NT2/D1 (cell line): ENCODE measurements around the gene SDS.

ENCODE experiments used
- DNase-seq: peaks from one replicate; pipeline ENCODE4 v3.0.0-alpha.2; 2011; ENCODE audit warnings: low read depth, low spot score
- H3K27me3 ChIP-seq: 2 replicates; pipeline ENCODE4 v1.6.0; 2011; ENCODE audit warnings: mild to moderate bottlenecking; ENCODE audit not compliant: insufficient read length, insufficient read depth
- H3K36me3 ChIP-seq: 2 replicates; pipeline ENCODE4 v1.6.1; 2011; ENCODE audit warnings: mild to moderate bottlenecking, low read length, mixed read lengths; ENCODE audit not compliant: insufficient read depth, insufficient read length
- H3K4me1 ChIP-seq: 2 replicates; pipeline ENCODE4 v1.5.1; 2011; ENCODE audit not compliant: insufficient read depth, insufficient read length
- H3K4me3 ChIP-seq: 2 replicates; pipeline ENCODE4 v1.5.1; 2011; ENCODE audit warnings: low read depth; ENCODE audit not compliant: insufficient read length
- H3K9ac ChIP-seq: 2 replicates; pipeline ENCODE4 v1.6.0; 2011; ENCODE audit warnings: low read depth; ENCODE audit not compliant: insufficient read length
- H3K9me3 ChIP-seq: 2 replicates; pipeline ENCODE4 v1.5.1; 2011; ENCODE audit warnings: mild to moderate bottlenecking, low read length; ENCODE audit not compliant: insufficient read depth
- SUZ12 ChIP-seq: IDR thresholded peaks from 2 replicates; pipeline ENCODE4 v1.6.1; 2011; ENCODE audit not compliant: insufficient read length, insufficient read depth; ENCODE audit errors: extremely low read depth
- YY1 ChIP-seq: IDR thresholded peaks from 2 replicates; pipeline ENCODE4 v1.6.1; 2011; ENCODE audit not compliant: insufficient read length, insufficient read depth
- ZNF274 ChIP-seq: IDR thresholded peaks from 2 replicates; pipeline ENCODE4 v1.6.1; 2011; ENCODE audit warnings: mild to moderate bottlenecking, low read depth, low read length

SDS gene

GRCh38 chr12:113402586-113403260, 964 bp downstream of the SDS start:
- Histone ChIP-seq H3K27me3 (no peaks in the 10 kb centered on the region), H3K36me3 (no peaks in the 10 kb centered on the region), H3K9me3 (no peaks in the 10 kb centered on the region), H3K4me1 (peaks cover 8% of the 10 kb centered on the region), H3K4me3 (no peak overlapping the region), H3K9ac (no peak overlapping the region)
- TF ChIP-seq SUZ12, result no peak
- no peak for TF ChIP-seq ZNF274
- TF ChIP-seq YY1, result no peak
- DNase-seq, result no peak

GRCh38 chr12:113401066-113402000, 2.4 kb downstream of the SDS start:
- DNase-seq, result no peak
- TF ChIP-seq SUZ12, result no peak
- no peak for TF ChIP-seq ZNF274
- no peak for TF ChIP-seq YY1
- H3K36me3 ChIP-seq, result no peaks in the 10 kb centered on the region

GRCh38 chr12:113400362-113400761, 3.3 kb downstream of the SDS start:
- H3K9me3 ChIP-seq, result no peaks in the 10 kb centered on the region
- H3K9ac ChIP-seq, result no peak overlapping the region
- TF ChIP-seq SUZ12 (no peak), ZNF274 (no peak), YY1 (no peak)
- DNase-seq, result no peak
- H3K27me3 ChIP-seq, result no peaks in the 10 kb centered on the region
- no peak overlapping the region for H3K4me3 ChIP-seq
- peaks cover 12% of the 10 kb centered on the region for H3K4me1 ChIP-seq
- no peaks in the 10 kb centered on the region for H3K36me3 ChIP-seq

More at GRCh38 chr12:113401066-113402000, 2.4 kb downstream of the SDS start:
- no peaks in the 10 kb centered on the region for H3K9me3 ChIP-seq
- H3K27me3 ChIP-seq, result no peaks in the 10 kb centered on the region
- H3K4me3 ChIP-seq, result no peak overlapping the region
- H3K4me1 ChIP-seq, result peaks cover 10% of the 10 kb centered on the region
- H3K9ac ChIP-seq, result no peak overlapping the region

- Histone ChIP-seq H3K9me3 (no peaks in the 10 kb centered on the region), H3K27me3 (no peaks in the 10 kb centered on the region), H3K4me3 (no peak overlapping the region), H3K4me1 (peaks cover 12% of the 10 kb centered on the region), H3K36me3 (no peaks in the 10 kb centered on the region), H3K9ac (no peak overlapping the region)
- no peak for DNase-seq
- TF ChIP-seq YY1 (no peak), SUZ12 (no peak)
Measured at GRCh38 chr12:113399490-113399889, 4.2 kb downstream of the SDS start.

- H3K9me3 ChIP-seq, result no peaks in the 10 kb centered on the region
- H3K4me1 ChIP-seq, result peaks cover 12% of the 10 kb centered on the region
- no peak overlapping the region for H3K9ac ChIP-seq
- no peaks in the 10 kb centered on the region for H3K27me3 ChIP-seq
- no peak overlapping the region for H3K4me3 ChIP-seq
- no peak for TF ChIP-seq YY1
- no peak for TF ChIP-seq SUZ12
- no peak for TF ChIP-seq ZNF274
- H3K36me3 ChIP-seq, result no peaks in the 10 kb centered on the region
- DNase-seq, result no peak
Measured at GRCh38 chr12:113398346-113399290, 5.1 kb downstream of the SDS start.

GRCh38 chr12:113397497-113398197, 6.0 kb downstream of the SDS start:
- Histone ChIP-seq H3K27me3 (no peaks in the 10 kb centered on the region), H3K4me3 (no peak overlapping the region), H3K9me3 (no peaks in the 10 kb centered on the region), H3K36me3 (no peaks in the 10 kb centered on the region), H3K4me1 (peaks cover 11% of the 10 kb centered on the region), H3K9ac (no peak overlapping the region)
- no peak for TF ChIP-seq YY1
- no peak for TF ChIP-seq SUZ12
- TF ChIP-seq ZNF274, result no peak
- no peak for DNase-seq
